Endometrium (tissue), 2 donors: Measurements from ENCODE around the gene L1CAM.

Experiments
- FAIRE-seq: peaks from 2 replicates; lab custom pipeline; 2012; peaks lifted over from hg19 to GRCh38; lab: Jason Lieb, UNC
- donor health status: control.
- donor health status: control.

The L1CAM gene

DNA sequence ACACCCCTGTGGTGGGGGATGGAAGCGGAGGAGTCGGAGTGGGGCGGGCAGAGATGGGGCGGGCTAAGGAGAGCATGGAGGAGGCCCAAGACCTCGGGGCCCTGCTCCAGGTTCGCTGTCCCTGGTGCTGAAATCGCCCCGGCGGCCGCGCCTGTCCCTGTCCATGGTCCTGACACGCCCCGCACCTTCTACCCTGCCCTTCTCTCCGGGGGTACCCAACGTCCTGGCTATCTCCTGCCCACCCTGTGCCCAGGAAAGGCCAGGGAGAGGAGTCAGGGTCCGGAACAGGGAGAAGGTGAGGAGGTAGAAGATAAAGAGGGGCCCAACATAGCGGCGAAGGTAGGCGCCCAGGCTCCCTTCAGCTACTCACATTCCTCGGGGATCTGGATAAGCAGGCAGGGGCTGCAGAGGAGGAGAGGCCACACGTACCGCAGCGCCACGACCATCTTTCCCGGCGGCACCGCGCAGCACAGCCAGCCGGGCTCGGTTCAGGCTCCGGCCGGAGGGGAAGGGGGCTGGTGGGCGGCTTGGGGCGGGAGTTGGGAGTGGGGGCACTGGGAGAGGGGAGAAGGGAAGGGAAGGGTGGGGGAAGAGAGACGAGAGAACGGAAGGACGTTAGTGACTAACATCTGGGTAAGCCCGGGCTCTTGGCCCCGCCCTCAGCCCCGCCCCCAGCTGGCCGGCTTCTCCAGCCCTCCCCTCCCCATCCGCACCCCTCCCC lies 10.4 kb downstream of the L1CAM start:
- no peak for FAIRE-seq

DNA sequence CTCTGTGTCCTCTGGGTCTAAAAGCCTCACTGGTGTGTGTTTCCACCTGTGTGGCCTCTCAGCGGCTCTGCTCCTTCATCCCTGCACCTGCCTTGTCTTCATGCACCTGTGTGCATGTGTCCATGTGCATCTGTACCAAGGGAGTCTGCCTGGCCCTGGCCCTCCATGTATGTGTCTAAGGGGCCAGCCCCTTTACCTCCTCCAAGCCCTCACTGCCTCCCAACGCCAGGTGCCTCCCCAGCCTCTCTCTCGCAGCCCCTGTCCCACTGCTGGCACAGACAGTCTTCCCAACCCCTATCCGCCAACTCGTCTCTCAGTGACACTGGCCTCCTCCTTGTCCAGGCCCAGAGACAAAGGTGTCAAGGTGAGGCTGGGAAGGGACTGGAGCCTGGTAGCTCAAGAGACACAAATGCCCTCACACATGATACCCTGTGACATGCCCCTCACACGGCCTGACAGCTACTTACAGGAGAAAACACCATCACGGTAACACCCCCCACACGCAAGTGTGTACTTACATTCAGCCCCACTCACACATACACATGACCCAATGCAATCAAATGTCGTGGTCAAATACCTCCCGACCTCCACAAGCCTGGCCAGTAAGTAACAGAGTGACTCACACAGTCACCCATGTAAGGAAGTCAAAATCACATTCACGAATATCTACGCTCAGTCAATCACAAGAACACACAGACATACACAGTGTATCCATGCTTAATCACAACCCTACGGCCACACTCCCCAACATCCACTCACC lies 11.4 kb downstream of the L1CAM start:
- no peak for FAIRE-seq

DNA sequence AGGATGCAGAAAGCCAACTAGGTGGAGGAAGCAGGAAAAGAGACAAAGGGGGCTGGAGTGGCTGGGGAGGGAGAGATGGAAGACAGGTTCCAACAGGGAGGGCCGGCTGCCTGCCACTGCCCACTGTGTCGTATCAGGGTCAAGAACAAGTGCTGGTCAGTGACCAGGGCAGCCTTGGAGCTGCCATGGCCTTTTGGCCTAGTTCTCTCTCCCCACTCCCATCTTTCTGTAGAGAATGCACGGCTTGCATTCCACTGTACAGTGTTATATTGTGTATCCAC lies 11.9 kb downstream of the L1CAM start:
- FAIRE-seq, result no peak

DNA sequence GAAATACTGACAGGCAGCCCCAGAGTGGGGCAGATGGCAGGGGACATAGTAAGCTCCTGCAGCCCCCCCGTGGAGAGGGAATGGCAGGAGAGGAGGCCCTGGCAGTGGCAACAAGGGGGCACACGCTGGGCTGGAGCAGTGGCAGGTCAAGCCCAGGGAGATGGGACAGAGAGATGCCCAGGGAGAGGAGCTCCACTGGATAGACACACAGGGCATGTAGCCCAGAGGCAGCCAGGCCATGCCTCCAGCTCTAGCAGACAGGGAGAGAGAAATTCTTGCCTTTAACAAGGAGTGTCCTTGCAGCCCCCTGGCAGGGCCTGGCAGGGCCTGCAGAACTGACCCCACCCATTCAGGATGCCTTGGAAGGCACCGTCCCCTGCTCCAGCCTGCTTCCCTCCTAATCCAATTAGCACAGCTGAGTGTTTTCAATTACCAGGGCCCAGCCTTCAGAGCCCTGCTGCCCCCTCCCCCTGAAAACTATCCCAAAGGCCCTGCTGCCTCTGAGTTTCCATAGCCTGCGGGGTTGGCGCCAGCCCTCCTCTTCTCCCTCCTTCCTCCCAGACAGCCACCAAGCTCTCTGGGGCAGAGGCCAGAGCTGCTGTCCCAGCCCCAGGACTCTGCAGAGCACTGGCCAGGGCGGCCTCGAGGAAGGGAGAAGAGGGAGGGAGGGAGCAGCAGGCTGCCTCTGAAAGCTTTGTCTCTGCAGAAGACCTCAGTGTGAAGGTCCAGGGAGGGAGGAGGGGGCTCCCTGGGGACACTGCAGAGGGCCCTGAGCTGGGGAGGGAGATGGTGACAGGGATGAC lies 12.5 kb downstream of the L1CAM start:
- FAIRE-seq, result no peak

DNA sequence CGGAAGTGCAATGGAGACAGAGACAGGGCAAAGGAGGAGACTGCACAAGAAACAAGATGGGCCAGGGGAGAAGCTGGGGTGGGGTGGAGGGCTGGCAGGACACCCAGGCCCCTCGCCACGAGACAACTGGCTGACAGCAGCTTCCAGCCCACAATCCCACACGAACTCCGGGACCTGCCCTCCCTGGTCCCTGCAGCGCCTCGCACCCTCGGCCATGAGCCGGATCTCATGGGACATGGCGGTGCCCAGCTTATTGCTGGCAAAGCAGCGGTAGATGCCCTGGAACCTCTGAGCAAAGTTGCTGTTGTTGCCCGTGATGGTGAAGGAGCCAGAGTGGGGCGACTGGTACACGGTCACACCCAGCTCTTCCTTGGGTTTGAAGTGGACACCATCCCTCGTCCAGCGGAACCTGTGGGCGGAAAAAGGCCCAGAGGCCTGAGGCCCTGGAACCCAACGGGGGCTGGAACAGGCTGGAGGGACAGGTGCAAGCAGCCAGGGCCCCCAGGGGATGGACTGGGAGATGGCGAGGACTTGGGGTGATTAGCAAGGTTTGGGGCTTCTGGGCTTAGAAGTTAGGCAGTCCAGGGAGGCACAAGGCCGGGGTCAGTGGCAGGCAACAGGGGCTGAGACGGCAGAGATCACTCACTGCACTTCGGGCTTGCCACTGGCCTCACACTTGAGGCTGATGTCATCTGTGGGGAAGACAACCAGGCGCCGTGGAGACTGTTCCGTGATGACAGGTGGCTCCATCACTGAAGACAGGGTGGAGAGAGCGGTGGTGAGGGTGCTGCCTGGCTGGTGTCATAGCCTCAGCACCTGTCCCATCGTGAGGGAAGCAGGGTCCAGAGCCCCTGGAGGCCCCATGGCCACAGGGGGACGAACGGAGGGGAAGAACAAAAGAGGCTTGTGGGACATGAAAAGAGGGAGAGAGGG lies 13.8 kb downstream of the L1CAM start:
- no peak for FAIRE-seq

DNA sequence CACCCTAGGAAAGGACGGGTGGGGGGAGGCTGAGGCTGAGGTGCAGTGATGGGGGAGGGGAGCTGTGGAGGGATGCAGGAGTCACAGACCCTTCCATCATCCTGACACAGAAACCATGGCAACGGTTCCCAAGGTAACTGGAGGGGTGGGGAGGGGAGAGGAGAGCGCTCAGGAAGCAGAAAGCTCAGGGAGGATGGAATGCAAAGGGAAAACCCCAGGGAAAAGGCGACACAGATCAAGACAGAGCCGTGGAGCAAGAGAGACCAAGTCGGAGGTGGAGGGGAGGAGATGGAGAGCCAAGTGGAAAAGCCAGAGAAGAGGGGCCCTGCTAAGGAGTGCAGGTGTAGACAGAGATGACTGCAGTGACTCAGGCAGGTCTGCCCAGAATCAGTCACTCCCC lies 14.5 kb downstream of the L1CAM start:
- no peak for FAIRE-seq

DNA sequence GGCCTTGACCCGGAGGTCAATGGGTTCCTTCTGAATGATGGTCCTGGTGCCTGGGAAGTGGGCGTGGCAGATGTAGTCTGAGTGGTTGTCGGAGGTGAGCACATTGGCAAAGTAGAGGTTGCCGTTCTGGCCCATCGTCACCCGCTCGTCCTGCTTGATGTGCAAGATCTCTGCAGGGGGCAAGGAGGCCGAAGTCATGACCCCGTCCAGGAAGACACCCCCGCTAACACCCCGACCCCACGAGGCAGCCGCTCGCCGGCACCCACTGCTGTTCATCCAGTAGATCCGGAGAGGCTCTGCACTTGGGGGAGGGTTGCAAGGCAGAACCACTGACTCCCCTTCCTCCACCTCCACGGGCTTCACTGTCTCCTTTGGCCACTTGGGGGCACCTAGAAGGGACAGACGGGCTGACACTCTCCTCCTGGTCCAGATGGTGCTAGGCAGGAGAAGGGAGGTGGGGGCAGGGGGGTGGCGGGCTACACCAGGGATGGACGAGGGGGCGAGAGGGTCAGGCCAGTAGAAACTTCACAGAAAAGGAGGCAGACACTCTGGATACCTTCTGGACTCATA lies 15.1 kb downstream of the L1CAM start:
- no peak for FAIRE-seq

DNA sequence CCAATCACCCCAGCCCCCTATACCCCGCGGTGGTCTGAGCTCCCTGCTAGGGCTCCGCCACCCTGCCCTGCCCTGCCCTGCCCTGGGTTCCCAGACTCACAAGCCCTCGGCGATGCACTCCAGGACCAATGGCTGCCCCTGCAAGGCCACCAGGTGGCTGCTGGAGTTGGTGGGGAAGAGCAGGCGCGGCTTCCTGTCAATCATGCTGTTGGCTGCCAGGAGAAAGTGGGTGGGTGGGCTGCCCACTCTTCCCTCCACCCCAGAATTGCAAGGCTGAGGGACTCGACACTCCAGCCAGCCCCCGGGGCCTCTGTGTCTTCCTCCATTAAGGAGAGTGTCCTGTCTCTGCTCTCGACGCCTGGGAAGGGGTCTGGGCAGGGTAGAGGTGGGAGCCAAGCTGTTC lies 15.7 kb downstream of the L1CAM start:
- no peak for FAIRE-seq

DNA sequence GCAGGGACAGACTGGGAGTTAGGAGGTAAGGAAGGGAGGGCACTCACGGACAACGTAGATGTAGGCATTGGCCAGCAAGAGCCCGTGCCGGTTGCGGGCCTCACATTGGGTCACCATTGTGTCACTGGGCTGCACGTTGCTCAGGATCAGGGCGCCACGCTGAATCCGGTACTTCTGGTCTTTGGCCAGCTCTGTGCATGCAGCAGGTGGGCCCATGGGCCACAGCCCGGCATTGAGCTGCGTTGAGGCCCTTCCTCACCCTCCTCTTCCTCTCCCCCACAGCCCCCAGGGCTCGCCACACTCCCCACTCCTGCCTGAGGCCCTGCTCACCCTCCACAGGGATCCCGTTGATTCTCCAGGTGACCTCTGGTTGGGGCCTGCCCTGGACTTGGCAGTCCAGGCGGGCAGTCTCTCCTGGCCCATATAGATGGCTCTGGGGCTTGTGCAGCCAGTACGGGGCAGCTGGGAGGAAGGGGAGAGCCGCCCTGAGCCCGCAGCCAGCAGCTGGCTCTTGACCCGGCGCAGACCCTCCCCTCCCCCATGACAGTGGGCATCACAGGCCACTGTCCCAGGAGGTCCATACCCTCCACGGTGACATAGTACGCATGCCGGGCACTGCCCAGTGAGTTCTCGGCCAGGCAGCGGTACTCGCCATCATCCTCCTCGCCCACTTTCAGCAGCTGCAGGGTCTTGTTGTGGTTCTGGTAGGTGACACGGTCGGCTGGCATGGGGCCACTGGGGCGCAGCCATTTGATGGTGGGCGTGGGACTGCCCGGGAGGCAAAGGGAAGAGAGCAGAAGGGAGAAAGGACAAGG lies 16.3 kb downstream of the L1CAM start:
- FAIRE-seq, result no peak

DNA sequence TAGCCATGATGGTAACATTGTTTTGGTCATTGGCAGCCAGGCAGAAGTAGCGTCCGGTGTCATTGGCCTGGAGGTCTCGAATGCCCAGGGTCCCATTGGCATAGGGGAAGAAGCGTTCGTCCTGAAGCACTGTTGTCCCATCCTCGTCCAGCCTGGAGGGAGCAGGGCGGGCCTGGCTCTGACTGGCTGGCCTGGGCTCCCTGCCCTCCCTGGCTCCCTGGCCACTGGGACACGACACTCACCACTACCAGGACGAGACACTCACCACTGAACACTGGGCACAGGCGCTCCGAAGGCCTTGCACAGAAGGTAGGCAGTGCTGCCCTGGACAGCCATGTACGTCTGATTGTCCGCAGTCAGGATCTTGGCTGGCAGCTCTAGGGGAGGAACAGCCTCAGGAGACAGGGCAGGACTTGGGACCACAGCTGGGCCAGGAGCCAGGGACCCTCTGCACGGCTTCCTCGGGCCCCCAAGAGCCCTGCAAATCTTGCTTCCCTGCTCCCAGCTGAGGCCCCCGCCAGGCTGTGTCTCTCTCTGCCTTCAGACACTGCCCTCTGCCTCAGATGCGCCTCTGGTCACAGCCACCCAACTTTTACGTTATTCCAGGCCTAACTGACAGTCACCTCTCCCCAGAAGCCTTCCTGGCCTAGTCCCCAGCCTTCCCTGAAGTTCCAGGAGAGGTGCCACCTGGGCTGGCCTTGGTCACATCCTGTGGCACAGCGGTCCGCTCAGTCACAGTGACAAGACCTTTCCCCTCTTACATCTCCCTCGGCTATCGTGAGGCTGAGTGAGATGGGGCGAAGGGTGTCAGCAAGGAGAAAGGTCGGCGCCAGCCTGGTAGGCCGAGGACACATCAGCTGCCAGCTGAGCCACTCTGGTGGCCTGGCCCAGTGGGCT lies 17.1 kb downstream of the L1CAM start:
- no peak for FAIRE-seq

DNA sequence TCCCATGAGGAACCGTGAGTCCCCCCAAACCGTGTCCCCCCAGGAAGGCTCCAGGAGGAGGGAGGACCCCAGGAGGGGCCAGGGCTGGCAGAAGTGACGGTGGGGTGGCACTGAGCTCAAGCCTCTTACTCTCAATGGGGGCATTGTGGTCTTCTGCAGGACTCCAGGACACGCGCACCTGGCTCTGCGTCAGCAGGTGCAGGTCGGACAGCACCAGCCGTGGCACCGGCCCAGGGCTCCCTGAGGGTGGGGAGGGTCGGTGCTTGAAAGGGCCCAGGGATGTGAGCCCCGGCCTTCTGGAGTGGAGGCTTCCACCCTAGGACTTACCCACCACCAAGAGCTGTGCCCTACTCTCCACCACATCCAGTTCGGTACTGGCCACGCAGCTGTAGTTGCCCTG lies 18.3 kb downstream of the L1CAM start:
- no peak for FAIRE-seq

DNA sequence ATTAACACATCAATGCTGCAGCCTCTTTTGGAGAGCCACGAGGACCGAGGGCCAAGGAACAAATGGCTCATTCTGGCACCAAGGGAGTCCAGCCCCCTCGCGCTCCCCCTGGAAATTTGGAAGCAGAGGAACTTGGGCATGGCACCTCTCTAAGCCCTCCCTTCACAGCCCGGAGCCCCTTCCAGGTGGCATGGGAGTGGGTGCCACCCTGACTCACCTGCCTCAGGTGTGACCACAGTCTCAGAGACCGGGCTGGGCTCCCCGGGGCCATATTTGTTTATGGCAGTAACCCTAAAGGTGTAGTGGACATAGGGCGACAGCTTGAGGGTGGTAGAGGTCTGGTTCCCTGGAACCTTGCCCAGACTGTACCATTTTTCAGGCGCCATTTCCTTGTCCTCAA lies 18.8 kb downstream of the L1CAM start:
- FAIRE-seq, result no peak

DNA sequence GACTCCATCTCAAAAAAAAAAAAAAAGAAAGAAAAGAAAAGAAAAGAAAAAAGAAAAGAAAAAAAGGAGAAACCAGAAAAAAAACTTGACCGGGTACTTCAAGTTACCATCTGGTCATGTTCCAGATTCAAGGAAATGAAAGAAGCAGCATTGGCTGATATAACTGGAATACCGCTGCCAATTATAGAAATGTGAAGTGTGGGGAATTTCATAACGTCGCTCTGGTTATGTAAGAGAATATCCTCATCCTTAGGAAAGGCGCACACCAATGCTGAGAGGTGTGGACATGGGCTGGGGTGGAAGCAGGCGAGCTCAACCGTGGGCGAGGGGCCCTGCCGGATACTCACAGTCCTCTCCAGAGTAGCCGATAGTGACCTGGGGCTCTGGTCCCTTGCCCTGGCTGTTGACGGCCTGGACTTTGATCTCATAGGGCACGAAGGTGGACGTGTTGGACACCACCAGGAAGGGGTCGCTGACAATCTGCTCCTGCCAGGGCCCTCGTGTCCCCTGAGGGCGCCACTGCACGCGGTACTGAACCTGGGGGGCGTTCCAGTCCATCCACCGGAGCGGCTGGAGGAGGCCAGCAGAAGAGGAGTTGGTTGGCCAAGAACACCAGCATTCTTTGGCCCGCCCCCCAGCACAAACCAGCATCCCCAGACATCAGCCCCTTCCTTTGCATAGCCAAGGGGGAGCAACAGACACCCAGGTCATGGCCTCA lies 19.5 kb downstream of the L1CAM start:
- FAIRE-seq, result no peak

DNA sequence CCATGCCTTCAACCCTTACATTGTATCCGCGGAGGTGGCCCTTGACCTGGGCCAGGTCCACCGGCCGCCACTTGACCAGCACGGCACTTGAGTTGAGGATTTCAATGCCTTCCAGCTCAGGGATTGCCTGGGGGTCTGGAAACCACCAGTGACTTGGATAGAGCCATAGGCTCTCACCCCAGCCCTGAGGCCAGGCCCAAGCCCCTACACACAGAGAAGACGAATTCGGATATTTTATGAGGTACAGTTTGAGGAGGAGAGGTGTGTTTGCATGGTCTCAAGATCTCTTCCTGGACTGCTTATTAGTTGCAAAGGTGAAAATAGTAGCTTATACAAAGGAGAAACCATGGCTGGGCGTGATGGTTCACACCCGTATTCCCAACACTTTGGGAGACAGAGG lies 20.3 kb downstream of the L1CAM start:
- no peak for FAIRE-seq

DNA sequence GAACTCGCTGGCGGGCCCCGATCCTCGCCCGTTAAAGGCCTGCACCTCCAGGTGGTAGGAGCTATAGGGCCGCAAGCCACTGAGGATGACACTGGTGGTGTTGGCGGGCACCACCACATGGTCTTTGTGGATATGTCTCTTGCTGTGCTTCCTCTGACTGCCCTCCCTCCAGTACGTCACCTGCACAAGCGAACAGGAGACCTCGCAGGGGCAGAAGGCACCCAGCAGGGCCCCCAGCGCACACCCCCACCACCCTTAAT lies 20.7 kb downstream of the L1CAM start:
- no peak for FAIRE-seq

DNA sequence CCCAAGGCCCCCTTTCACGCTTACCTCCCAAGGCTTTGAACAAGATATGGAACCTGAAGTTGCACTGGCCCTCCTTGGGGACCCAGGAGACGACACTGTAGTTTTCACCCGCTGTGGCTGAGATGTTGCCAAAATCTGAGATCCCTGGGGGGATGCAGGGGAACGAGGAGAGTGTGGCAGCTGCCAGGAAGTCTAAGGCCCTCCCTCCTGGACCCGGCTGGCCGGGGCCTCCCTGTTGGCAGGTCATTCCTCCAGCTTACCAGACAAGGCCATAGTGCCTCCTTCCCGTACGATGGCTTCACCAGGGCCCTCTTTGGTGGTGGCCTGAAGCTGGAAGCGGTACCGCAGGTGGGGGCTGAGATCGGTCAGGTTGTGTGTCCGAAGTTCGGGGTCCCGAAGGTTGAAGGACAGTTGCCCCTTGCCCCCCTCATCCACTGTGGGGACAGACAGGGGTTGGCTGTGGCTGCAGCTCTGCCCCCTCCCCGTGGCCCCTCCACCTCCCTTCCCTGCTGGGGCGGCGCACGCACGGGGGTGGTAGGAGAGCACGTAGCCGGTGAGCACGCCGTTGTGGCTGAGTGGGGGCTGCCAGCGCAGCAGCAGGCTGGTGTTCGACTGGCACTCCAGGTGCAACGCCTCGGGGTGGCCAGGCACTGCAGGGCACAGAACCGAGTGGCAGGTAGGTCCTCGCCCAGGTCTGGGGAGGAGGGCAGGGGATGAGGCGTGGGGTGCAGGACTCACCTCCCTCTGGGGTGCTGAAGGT lies 21.2 kb downstream of the L1CAM start:
- FAIRE-seq, result no peak

DNA sequence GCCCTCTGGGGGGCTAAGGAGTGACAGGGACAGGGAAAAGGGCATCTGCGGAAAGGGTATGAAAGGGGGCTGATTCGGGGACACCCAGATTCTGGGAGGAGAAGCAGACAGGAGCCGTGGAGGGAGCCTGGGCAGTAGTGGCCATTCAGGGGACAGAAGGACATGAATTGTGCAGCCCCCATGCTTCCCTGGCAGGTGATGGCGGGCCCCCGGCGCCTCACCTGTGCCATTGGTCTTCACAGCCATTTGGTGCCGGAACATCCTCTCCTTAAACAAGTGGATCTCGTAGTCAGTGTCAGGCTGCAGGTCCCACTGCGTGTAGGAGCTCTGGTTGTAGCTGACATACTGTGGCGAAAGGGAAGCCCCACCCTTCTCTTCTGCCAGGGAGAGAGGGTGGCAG lies 21.9 kb downstream of the L1CAM start:
- no peak for FAIRE-seq

DNA sequence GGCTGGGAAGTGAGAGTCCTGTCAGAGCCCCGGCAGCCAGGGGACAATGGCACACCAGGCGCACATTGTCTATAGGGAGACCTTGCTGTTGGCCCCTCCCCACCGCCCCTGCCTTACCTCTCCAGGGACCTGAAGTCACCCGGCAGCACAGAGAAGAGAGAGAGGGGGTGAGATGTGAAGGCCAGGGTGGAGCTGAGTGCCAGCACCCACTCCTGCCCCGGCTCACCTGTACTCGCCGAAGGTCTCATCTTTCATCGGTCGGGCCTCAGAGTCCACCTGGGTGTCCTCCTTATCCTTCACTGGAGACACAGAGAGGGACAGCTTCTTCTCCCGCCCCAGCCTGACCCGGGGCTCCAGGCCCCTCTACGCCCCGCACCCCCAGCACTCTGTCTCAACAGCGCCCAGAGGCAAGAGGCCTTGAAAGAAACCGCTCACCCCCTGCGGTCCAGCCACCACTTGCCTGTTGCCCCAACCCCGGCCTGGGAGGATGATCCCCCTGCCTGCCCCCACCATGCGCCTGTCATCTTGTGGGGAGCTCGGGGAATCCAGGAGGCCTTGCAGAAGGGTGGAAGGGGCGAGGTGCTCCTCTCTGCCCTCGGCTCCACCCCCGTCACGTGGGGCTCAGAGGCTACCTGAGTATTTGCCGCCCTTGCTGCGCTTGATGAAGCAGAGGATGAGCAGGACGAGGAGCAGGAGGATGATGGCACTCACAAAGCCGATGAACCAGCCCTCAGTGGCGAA lies 22.6 kb downstream of the L1CAM start:
- FAIRE-seq, result no peak
